ENCODE data around the gene RASGRF2. TPM values are rescaled to one million over a fixed set of nuclear protein-coding genes. Genes with fewer than 3 reads are reported as not detected.

RASGRF2 gene
- total and polyA plus RNA-seq, 8 donors = 0.63 to 9.0 (median 4.0) TPM

DNA sequence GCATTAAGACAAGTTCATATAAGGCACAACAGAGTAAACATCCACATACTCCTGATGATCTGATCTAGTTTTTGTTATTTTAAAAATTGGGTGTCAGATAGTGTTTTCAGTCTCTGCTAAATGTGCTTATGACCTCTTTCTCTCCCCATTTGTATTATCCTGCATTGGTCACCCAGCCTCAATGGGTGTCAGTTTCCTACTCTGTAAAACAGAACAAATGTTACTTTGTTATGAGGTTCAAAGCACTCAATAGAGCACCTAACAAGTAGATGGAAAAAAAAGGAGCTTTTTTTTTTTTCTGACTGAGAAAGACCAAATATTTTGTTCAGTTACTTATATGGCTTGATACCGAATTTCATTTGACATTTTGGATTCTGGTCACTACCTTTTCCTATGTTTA, 33.6 kb upstream of the RASGRF2 start:
- Histone ChIP-seq H3K9me3 (no peaks in the 10 kb centered on the region), H3K4me1 (no peaks in the 10 kb centered on the region), H3K27me3 (no peaks in the 10 kb centered on the region), H3K36me3 (no peaks in the 10 kb centered on the region), H3K4me3 (no peak overlapping the region), H3K27ac (no peak overlapping the region)
- intact Hi-C loops (cut with DNase I; ENCODE audit: low total_unique reads) = no loop called here
- TF ChIP-seq POLR2A (IDR thresholded peaks at IDR 0.05) (no peak), POLR2AphosphoS5 (IDR thresholded peaks at IDR 0.05) (no peak), EP300 (IDR thresholded peaks at IDR 0.05) (no peak)
- TF ChIP-seq, protein P1, sequence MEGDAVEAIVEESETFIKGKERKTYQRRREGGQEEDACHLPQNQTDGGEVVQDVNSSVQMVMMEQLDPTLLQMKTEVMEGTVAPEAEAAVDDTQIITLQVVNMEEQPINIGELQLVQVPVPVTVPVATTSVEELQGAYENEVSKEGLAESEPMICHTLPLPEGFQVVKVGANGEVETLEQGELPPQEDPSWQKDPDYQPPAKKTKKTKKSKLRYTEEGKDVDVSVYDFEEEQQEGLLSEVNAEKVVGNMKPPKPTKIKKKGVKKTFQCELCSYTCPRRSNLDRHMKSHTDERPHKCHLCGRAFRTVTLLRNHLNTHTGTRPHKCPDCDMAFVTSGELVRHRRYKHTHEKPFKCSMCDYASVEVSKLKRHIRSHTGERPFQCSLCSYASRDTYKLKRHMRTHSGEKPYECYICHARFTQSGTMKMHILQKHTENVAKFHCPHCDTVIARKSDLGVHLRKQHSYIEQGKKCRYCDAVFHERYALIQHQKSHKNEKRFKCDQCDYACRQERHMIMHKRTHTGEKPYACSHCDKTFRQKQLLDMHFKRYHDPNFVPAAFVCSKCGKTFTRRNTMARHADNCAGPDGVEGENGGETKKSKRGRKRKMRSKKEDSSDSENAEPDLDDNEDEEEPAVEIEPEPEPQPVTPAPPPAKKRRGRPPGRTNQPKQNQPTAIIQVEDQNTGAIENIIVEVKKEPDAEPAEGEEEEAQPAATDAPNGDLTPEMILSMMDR (IDR thresholded peaks at IDR 0.05) = no peak
- WGBS, 5 donors = 77 to 89% (median 81%) methylated on average over 1 of the region's 1 CpG
- DNase-seq = no peak

DNA sequence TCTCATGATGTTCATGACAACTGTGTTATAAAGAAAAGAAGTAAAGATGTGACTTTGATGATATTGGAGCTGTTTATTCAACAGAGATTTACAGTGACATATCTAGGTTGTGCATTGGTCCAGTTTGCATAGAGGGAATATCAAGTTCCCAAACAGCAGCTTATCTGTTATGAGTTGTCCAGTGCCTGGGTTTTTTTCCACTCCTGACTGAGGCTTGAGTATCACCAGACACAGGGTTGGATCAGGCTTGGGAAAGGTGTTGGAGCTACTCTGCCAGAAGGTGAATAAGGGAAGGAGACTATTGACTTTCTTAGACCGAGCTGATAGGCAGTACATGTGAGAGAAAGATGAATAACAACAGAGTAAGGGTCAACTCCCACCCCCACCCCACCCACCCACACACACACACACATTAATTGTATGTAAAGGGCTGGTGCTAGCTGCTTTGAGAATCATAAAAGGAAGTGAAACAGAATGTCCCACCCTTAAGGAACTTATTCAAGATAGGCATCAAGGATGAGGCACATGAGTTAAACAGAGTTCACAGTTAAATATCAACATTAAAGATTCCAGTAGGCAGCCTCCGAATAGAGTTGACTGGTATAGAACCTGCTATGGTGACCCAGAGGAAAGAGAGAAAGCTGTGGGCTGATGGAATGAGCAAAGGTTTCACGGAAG, 33.0 kb upstream of the RASGRF2 start:
- intact Hi-C loops (cut with DNase I; ENCODE audit: low total_unique reads) = no loop called here
- no peaks in the 10 kb centered on the region for H3K4me1 ChIP-seq
- no peak for DNase-seq
- no peak overlapping the region for H3K4me3 ChIP-seq
- no peak overlapping the region for H3K27ac ChIP-seq
- 58 to 74% (median 62%) methylated on average over 3 of the region's 3 CpGs for WGBS, 5 donors
- no peaks in the 10 kb centered on the region for H3K36me3 ChIP-seq
- no peaks in the 10 kb centered on the region for H3K27me3 ChIP-seq
- no peaks in the 10 kb centered on the region for H3K9me3 ChIP-seq
- TF ChIP-seq, protein P1 (IDR thresholded peaks at IDR 0.05) = no peak
- TF ChIP-seq POLR2A (IDR thresholded peaks at IDR 0.05) = no peak
- TF ChIP-seq POLR2AphosphoS5 (IDR thresholded peaks at IDR 0.05) = no peak
- no peak for TF ChIP-seq EP300 (IDR thresholded peaks at IDR 0.05)

DNA sequence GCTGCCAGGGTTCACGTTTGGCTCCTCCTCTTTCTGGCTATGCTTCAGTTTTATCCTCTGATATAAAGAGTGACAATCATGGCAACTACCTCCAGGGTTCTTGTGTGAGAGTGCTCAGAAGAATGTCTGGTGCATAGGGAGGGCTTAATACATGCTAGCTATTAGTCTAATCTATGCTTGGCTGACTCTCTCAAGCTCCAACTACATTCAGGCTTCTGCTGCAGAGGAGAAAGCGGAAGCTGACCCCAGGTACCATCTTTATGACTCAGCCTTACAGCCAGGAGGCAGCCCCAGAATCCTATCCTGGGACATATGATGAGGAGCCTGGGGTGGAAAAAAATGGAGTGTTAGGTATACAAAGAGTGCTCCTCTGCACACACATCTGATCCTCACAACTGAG, 32.1 kb upstream of the RASGRF2 start:
- Histone ChIP-seq H3K9me3 (no peaks in the 10 kb centered on the region), H3K4me1 (no peaks in the 10 kb centered on the region), H3K27me3 (no peaks in the 10 kb centered on the region), H3K4me3 (no peak overlapping the region), H3K36me3 (no peaks in the 10 kb centered on the region), H3K27ac (no peak overlapping the region)
- 58 to 72% (median 67%) methylated on average over 2 of the region's 2 CpGs for WGBS, 5 donors
- TF ChIP-seq POLR2AphosphoS5 (IDR thresholded peaks at IDR 0.05) (no peak), EP300 (IDR thresholded peaks at IDR 0.05) (no peak), POLR2A (IDR thresholded peaks at IDR 0.05) (no peak)
- TF ChIP-seq, protein P1 (IDR thresholded peaks at IDR 0.05) = no peak
- DNase-seq = no peak
- intact Hi-C loops (cut with DNase I; ENCODE audit: low total_unique reads) = no loop called here

DNA sequence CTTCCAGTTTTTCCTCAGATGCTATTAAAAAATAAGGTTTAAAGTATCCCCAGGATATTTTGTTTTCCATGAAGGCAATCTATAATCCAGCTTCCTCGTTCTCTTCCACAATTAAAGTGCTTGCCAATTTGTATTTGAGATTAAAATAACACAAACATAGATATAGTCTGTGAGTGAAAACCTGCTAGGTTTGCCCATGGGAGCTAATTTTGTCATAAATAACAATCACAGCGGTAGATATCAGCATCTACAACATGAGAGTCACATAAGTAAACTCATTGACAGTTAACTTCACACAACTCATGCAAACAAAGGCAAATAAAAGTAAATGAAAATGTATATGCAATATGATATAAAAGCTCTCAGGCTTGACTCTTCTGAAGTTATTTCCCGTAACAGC, 29.2 kb upstream of the RASGRF2 start:
- H3K4me1 ChIP-seq = no peaks in the 10 kb centered on the region
- H3K4me3 ChIP-seq = no peak overlapping the region
- H3K9me3 ChIP-seq = no peaks in the 10 kb centered on the region
- H3K27ac ChIP-seq = no peak overlapping the region
- intact Hi-C loops (cut with DNase I; ENCODE audit: low total_unique reads) = no loop called here
- H3K36me3 ChIP-seq = no peaks in the 10 kb centered on the region
- TF ChIP-seq POLR2A (IDR thresholded peaks at IDR 0.05) = no peak
- TF ChIP-seq EP300 (IDR thresholded peaks at IDR 0.05) = no peak
- TF ChIP-seq POLR2AphosphoS5 (IDR thresholded peaks at IDR 0.05) = no peak
- TF ChIP-seq, protein P1 (IDR thresholded peaks at IDR 0.05) = no peak
- WGBS, 5 donors = 42 to 66% (median 52%) methylated on average over 3 of the region's 3 CpGs
- no peaks in the 10 kb centered on the region for H3K27me3 ChIP-seq
- DNase-seq = no peak
